HAP-1 (cell line): ENCODE data around the gene EGFLAM.

Experiments
- DNase-seq, 2 experiments: peaks; one replicate each; pipeline ENCODE4 v3.0.0-alpha.2; 2016 to 2020; ENCODE audit warnings: low spot score in 2 of 2
- H3K27me3 ChIP-seq: fragments of 250-450 bp; sonication (Bioruptor Pico); 2 replicates; pipeline ENCODE4 v1.5.1; 2020; ENCODE audit warnings: low read depth, mild to moderate bottlenecking, moderate library complexity
- H3K36me3 ChIP-seq: fragments of 250-450 bp; sonication (Bioruptor Pico); replicated peaks from 2 replicates; pipeline ENCODE4 v1.5.1; 2020; ENCODE audit warnings: mild to moderate bottlenecking
- H3K4me1 ChIP-seq: fragments of 250-450 bp; sonication (Bioruptor Pico); 2 replicates; pipeline ENCODE4 v1.5.1; 2020; ENCODE audit warnings: mild to moderate bottlenecking
- H3K4me3 ChIP-seq: fragments of 250-450 bp; sonication (Bioruptor Pico); 2 replicates; pipeline ENCODE4 v1.5.1; 2020; ENCODE audit warnings: mild to moderate bottlenecking, moderate library complexity
- H3K9me3 ChIP-seq: fragments of 250-450 bp; sonication (Bioruptor Pico); 2 replicates; pipeline ENCODE4 v1.5.1; 2020; ENCODE audit warnings: mild to moderate bottlenecking, moderate library complexity
- in situ Hi-C: fragments of 300-500 bp; cut with MboI; formaldehyde crosslinking; loops from 3 replicates; pipeline ENCODE4 v1.14.3; 2020; ENCODE audit warnings: low sequenced_read_pairs, inconsistent platforms, mixed read lengths

EGFLAM gene

GRCh38 chr5:38347896-38348295, 89.5 kb downstream of the EGFLAM start:
- DNase-seq, result no peak

GRCh38 chr5:38360323-38361061, 102.1 kb downstream of the EGFLAM start:
- Histone ChIP-seq H3K36me3 (no peaks in the 10 kb centered on the region), H3K4me3 (no peak overlapping the region), H3K9me3 (no peaks in the 10 kb centered on the region), H3K4me1 (no peaks in the 10 kb centered on the region), H3K27me3 (no peaks in the 10 kb centered on the region)
- DNase-seq, result no peak
- in situ Hi-C loops, result no loop called here

More at GRCh38 chr5:38347896-38348295, 89.5 kb downstream of the EGFLAM start:
- Histone ChIP-seq H3K27me3 (0 out of 2 replicates have a peak, but pooled peaks cover 2% of the 10 kb centered on the region), H3K4me3 (no peak overlapping the region), H3K9me3 (no peaks in the 10 kb centered on the region), H3K4me1 (no peaks in the 10 kb centered on the region), H3K36me3 (no peaks in the 10 kb centered on the region)
- in situ Hi-C loops, result no loop called here

- Histone ChIP-seq H3K36me3 (no peaks in the 10 kb centered on the region), H3K27me3 (no peaks in the 10 kb centered on the region), H3K9me3 (no peaks in the 10 kb centered on the region), H3K4me1 (no peaks in the 10 kb centered on the region), H3K4me3 (no peak overlapping the region)
- in situ Hi-C loops, result no loop called here
- DNase-seq, result no peak
Measured at GRCh38 chr5:38362713-38363112, 104.4 kb downstream of the EGFLAM start.

GRCh38 chr5:38364825-38365224, 106.5 kb downstream of the EGFLAM start:
- H3K4me3 ChIP-seq, result no peak overlapping the region
- no peaks in the 10 kb centered on the region for H3K36me3 ChIP-seq
- H3K27me3 ChIP-seq, result no peaks in the 10 kb centered on the region
- DNase-seq, result no peak
- no peaks in the 10 kb centered on the region for H3K4me1 ChIP-seq
- no peaks in the 10 kb centered on the region for H3K9me3 ChIP-seq
- in situ Hi-C loops, result no loop called here

GRCh38 chr5:38367410-38367809, 109.1 kb downstream of the EGFLAM start:
- H3K9me3 ChIP-seq, result no peaks in the 10 kb centered on the region
- in situ Hi-C loops, result no loop called here
- no peak for DNase-seq
- H3K27me3 ChIP-seq, result no peaks in the 10 kb centered on the region
- H3K4me1 ChIP-seq, result no peaks in the 10 kb centered on the region
- no peak overlapping the region for H3K4me3 ChIP-seq
- H3K36me3 ChIP-seq, result no peaks in the 10 kb centered on the region

GRCh38 chr5:38367966-38368365, 109.6 kb downstream of the EGFLAM start:
- in situ Hi-C loops, result no loop called here
- H3K4me1 ChIP-seq, result no peaks in the 10 kb centered on the region
- DNase-seq, result no peak
- H3K27me3 ChIP-seq, result no peaks in the 10 kb centered on the region
- H3K36me3 ChIP-seq, result no peaks in the 10 kb centered on the region
- H3K4me3 ChIP-seq, result no peak overlapping the region
- H3K9me3 ChIP-seq, result no peaks in the 10 kb centered on the region

- H3K27me3 ChIP-seq, result no peaks in the 10 kb centered on the region
- in situ Hi-C loops, result no loop called here
- H3K4me3 ChIP-seq, result no peak overlapping the region
- no peak for DNase-seq
- no peaks in the 10 kb centered on the region for H3K9me3 ChIP-seq
- H3K4me1 ChIP-seq, result no peaks in the 10 kb centered on the region
- no peaks in the 10 kb centered on the region for H3K36me3 ChIP-seq
Measured at GRCh38 chr5:38369692-38370091, 111.3 kb downstream of the EGFLAM start.

- no peaks in the 10 kb centered on the region for H3K27me3 ChIP-seq
- no peaks in the 10 kb centered on the region for H3K36me3 ChIP-seq
- H3K4me3 ChIP-seq, result no peak overlapping the region
- in situ Hi-C loops, result no loop called here
- no peaks in the 10 kb centered on the region for H3K4me1 ChIP-seq
- no peak for DNase-seq
- H3K9me3 ChIP-seq, result no peaks in the 10 kb centered on the region
Measured at GRCh38 chr5:38370358-38371100, 112.2 kb downstream of the EGFLAM start.

- Histone ChIP-seq H3K36me3 (no peaks in the 10 kb centered on the region), H3K27me3 (no peaks in the 10 kb centered on the region), H3K4me3 (no peak overlapping the region), H3K4me1 (no peaks in the 10 kb centered on the region), H3K9me3 (no peaks in the 10 kb centered on the region)
- in situ Hi-C loops, result no loop called here
- DNase-seq, result no peak
Measured at GRCh38 chr5:38371596-38371995, 113.2 kb downstream of the EGFLAM start.

- Histone ChIP-seq H3K36me3 (no peaks in the 10 kb centered on the region), H3K4me3 (no peak overlapping the region), H3K9me3 (no peaks in the 10 kb centered on the region), H3K27me3 (no peaks in the 10 kb centered on the region), H3K4me1 (no peaks in the 10 kb centered on the region)
- DNase-seq, result no peak
- in situ Hi-C loops, result no loop called here
Measured at GRCh38 chr5:38373743-38374142, 115.4 kb downstream of the EGFLAM start.

- no peak for DNase-seq
- Histone ChIP-seq H3K27me3 (no peaks in the 10 kb centered on the region), H3K4me1 (no peaks in the 10 kb centered on the region), H3K36me3 (no peaks in the 10 kb centered on the region), H3K9me3 (no peaks in the 10 kb centered on the region), H3K4me3 (no peak overlapping the region)
- in situ Hi-C loops, result no loop called here
Measured at GRCh38 chr5:38375423-38375822, 117.1 kb downstream of the EGFLAM start.

GRCh38 chr5:38376404-38376803, 118.0 kb downstream of the EGFLAM start:
- Histone ChIP-seq H3K4me3 (no peak overlapping the region), H3K27me3 (no peaks in the 10 kb centered on the region), H3K9me3 (no peaks in the 10 kb centered on the region), H3K36me3 (no peaks in the 10 kb centered on the region), H3K4me1 (no peaks in the 10 kb centered on the region)
- DNase-seq, result no peak
- in situ Hi-C loops, result no loop called here

- no peak for DNase-seq
- Histone ChIP-seq H3K27me3 (no peaks in the 10 kb centered on the region), H3K36me3 (no peaks in the 10 kb centered on the region), H3K9me3 (no peaks in the 10 kb centered on the region), H3K4me3 (no peak overlapping the region), H3K4me1 (no peaks in the 10 kb centered on the region)
- in situ Hi-C loops, result no loop called here
Measured at GRCh38 chr5:38378579-38378978, 120.2 kb downstream of the EGFLAM start.

GRCh38 chr5:38379350-38379937, 121.1 kb downstream of the EGFLAM start:
- no peaks in the 10 kb centered on the region for H3K4me1 ChIP-seq
- in situ Hi-C loops, result no loop called here
- no peaks in the 10 kb centered on the region for H3K36me3 ChIP-seq
- H3K9me3 ChIP-seq, result no peaks in the 10 kb centered on the region
- no peak overlapping the region for H3K4me3 ChIP-seq
- no peaks in the 10 kb centered on the region for H3K27me3 ChIP-seq
- DNase-seq, result no peak
